Chondrocyte (in vitro differentiated cells): ENCODE measurements around the gene TCERG1L. TPM values are rescaled to one million over a fixed set of nuclear protein-coding genes. Genes with fewer than 3 reads are reported as not detected.
A peak's percentile ranks its signal among the peaks of the same experiment; 100 is the strongest.

Source experiments
- DNase-seq: peaks from one replicate; pipeline ENCODE4 v3.0.0; 2021; ENCODE audit warnings: mixed read lengths, low spot score
- H3K27ac Mint-ChIP-seq: one replicate; pipeline ENCODE4 v1.8.0; 2021; ENCODE audit warnings: mild to moderate bottlenecking, moderate library complexity, mixed read lengths; ENCODE audit not compliant: unreplicated experiment
- H3K27me3 Mint-ChIP-seq: 2 replicates; pipeline ENCODE4 v1.8.0; 2021; ENCODE audit warnings: low read depth, mixed read lengths
- H3K36me3 Mint-ChIP-seq: 2 replicates; pipeline ENCODE4 v1.8.0; 2021; ENCODE audit warnings: low read depth, mixed read lengths
- H3K4me1 Mint-ChIP-seq: 2 replicates; pipeline ENCODE4 v1.8.0; 2021; ENCODE audit warnings: low read depth, mild to moderate bottlenecking, mixed read lengths
- H3K4me3 Mint-ChIP-seq: one replicate; pipeline ENCODE4 v1.8.0; 2021; ENCODE audit warnings: mild to moderate bottlenecking, moderate library complexity, mixed read lengths; ENCODE audit not compliant: unreplicated experiment
- H3K9me3 Mint-ChIP-seq: 2 replicates; pipeline ENCODE4 v1.8.0; 2021; ENCODE audit warnings: low read depth, mixed read lengths
- CTCF ChIP-seq: fragments of 200-600 bp; sonication (generic); IDR thresholded peaks from 2 replicates; pipeline ENCODE4 v1.5.0; 2021; ENCODE audit warnings: antibody characterized with exemption, mild to moderate bottlenecking, moderate library complexity
- total RNA-seq: library from RNA; stranded (reverse); gene quantifications from 3 replicates; pipeline ENCODE4 v1.2.1, GENCODE V29; 2021

Gene TCERG1L
- total RNA-seq, 1 donor from 2014 or later, result not detected

- no peak overlapping the region for H3K27ac Mint-ChIP-seq
- no peak for DNase-seq
- no peaks in the 10 kb centered on the region for H3K4me1 Mint-ChIP-seq
- no peak for TF ChIP-seq CTCF
- no peaks in the 10 kb centered on the region for H3K27me3 Mint-ChIP-seq
- peaks cover 30% of the 10 kb centered on the region for H3K9me3 Mint-ChIP-seq
- H3K36me3 Mint-ChIP-seq, result no peaks in the 10 kb centered on the region
- no peak overlapping the region for H3K4me3 Mint-ChIP-seq
Observed at GRCh38 chr10:131093795-131094366, 217.6 kb downstream of the TCERG1L start.

- no peak overlapping the region for H3K27ac Mint-ChIP-seq
- TF ChIP-seq CTCF, result no peak
- no peaks in the 10 kb centered on the region for H3K4me1 Mint-ChIP-seq
- DNase-seq, result peak; percentile 92
- no peaks in the 10 kb centered on the region for H3K27me3 Mint-ChIP-seq
- H3K36me3 Mint-ChIP-seq, result no peaks in the 10 kb centered on the region
- H3K4me3 Mint-ChIP-seq, result no peak overlapping the region
- peaks cover 31% of the 10 kb centered on the region for H3K9me3 Mint-ChIP-seq
Observed at GRCh38 chr10:131093346-131093745, 218.2 kb downstream of the TCERG1L start.

- Mint-ChIP-seq H3K27me3 (no peaks in the 10 kb centered on the region), H3K4me3 (no peak overlapping the region), H3K27ac (no peak overlapping the region), H3K4me1 (no peaks in the 10 kb centered on the region), H3K9me3 (peaks cover 33% of the 10 kb centered on the region), H3K36me3 (no peaks in the 10 kb centered on the region)
- DNase-seq, result no peak
- TF ChIP-seq CTCF, result no peak
Observed at GRCh38 chr10:131092876-131093275, 218.6 kb downstream of the TCERG1L start.

- Mint-ChIP-seq H3K27me3 (no peaks in the 10 kb centered on the region), H3K9me3 (peaks cover 29% of the 10 kb centered on the region), H3K4me3 (no peak overlapping the region), H3K27ac (no peak overlapping the region), H3K4me1 (no peaks in the 10 kb centered on the region), H3K36me3 (no peaks in the 10 kb centered on the region)
- TF ChIP-seq CTCF, result no peak
- DNase-seq, result no peak
Observed at GRCh38 chr10:131092386-131092785, 219.1 kb downstream of the TCERG1L start.

DNA sequence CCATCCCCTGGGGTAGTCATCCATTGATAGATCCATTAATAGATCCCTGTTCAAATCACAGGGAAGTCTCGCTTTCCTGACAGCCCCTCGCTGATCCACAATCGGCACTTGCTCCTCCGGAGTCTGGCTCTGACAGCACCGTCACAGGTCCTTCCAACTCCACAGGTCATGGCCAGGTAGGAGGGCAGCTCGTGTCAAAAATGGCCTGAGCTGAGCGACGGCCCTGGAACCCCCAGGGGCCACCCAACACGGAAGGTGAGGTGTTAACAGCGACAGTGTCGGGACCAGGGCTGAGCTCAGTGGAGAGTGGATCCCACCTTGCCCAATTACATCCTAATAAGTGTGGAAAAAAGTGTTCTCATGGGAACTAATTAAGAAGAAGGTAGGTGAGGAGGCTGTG lies 219.8 kb downstream of the TCERG1L start:
- no peaks in the 10 kb centered on the region for H3K36me3 Mint-ChIP-seq
- H3K4me1 Mint-ChIP-seq, result no peaks in the 10 kb centered on the region
- H3K27me3 Mint-ChIP-seq, result no peaks in the 10 kb centered on the region
- DNase-seq, result no peak
- no peak overlapping the region for H3K27ac Mint-ChIP-seq
- H3K4me3 Mint-ChIP-seq, result no peak overlapping the region
- TF ChIP-seq CTCF, result no peak
- peaks cover 35% of the 10 kb centered on the region for H3K9me3 Mint-ChIP-seq
